HAP-1 (cell line): Measurements from ENCODE around the gene CNTNAP2.
A peak's percentile ranks its signal among the peaks of the same experiment; 100 is the strongest.

Experiments used
- DNase-seq, 2 experiments: peaks; one replicate each; pipeline ENCODE4 v3.0.0-alpha.2; 2016 to 2020; ENCODE audit warnings: low spot score in 2 of 2
- H3K27me3 ChIP-seq: fragments of 250-450 bp; sonication (Bioruptor Pico); 2 replicates; pipeline ENCODE4 v1.5.1; 2020; ENCODE audit warnings: low read depth, mild to moderate bottlenecking, moderate library complexity
- H3K36me3 ChIP-seq: fragments of 250-450 bp; sonication (Bioruptor Pico); replicated peaks from 2 replicates; pipeline ENCODE4 v1.5.1; 2020; ENCODE audit warnings: mild to moderate bottlenecking
- H3K4me1 ChIP-seq: fragments of 250-450 bp; sonication (Bioruptor Pico); 2 replicates; pipeline ENCODE4 v1.5.1; 2020; ENCODE audit warnings: mild to moderate bottlenecking
- H3K4me3 ChIP-seq: fragments of 250-450 bp; sonication (Bioruptor Pico); 2 replicates; pipeline ENCODE4 v1.5.1; 2020; ENCODE audit warnings: mild to moderate bottlenecking, moderate library complexity
- H3K9me3 ChIP-seq: fragments of 250-450 bp; sonication (Bioruptor Pico); 2 replicates; pipeline ENCODE4 v1.5.1; 2020; ENCODE audit warnings: mild to moderate bottlenecking, moderate library complexity
- in situ Hi-C: fragments of 300-500 bp; cut with MboI; formaldehyde crosslinking; loops from 3 replicates; pipeline ENCODE4 v1.14.3; 2020; ENCODE audit warnings: low sequenced_read_pairs, inconsistent platforms, mixed read lengths

The CNTNAP2 gene

GRCh38 chr7:147984265-147984664 lies 1867.7 kb downstream of the CNTNAP2 start:
- no peak overlapping the region for H3K4me3 ChIP-seq
- H3K4me1 ChIP-seq: peaks cover 9% of the 10 kb centered on the region
- no peaks in the 10 kb centered on the region for H3K27me3 ChIP-seq
- H3K36me3 ChIP-seq: no peaks in the 10 kb centered on the region
- no peak for DNase-seq
- in situ Hi-C loops: no loop called here
- H3K9me3 ChIP-seq: peaks cover 2% of the 10 kb centered on the region; the same call in 1 of the 2 replicates

- Histone ChIP-seq H3K27me3 (no peaks in the 10 kb centered on the region), H3K4me3 (no peak overlapping the region), H3K36me3 (no peaks in the 10 kb centered on the region), H3K9me3 (peaks cover 9% of the 10 kb centered on the region; the same call in 1 of the 2 replicates), H3K4me1 (peaks cover 17% of the 10 kb centered on the region)
- DNase-seq: no peak
- in situ Hi-C loops: no loop called here
Measured at GRCh38 chr7:147990079-147990478, 1873.5 kb downstream of the CNTNAP2 start.

- in situ Hi-C loops: no loop called here
- Histone ChIP-seq H3K36me3 (no peaks in the 10 kb centered on the region), H3K4me3 (no peak overlapping the region), H3K27me3 (no peaks in the 10 kb centered on the region), H3K9me3 (peaks cover 9% of the 10 kb centered on the region; the same call in 1 of the 2 replicates), H3K4me1 (peaks cover 17% of the 10 kb centered on the region)
- peak; percentile 79 to 82 for DNase-seq
Measured at GRCh38 chr7:147990942-147991341, 1874.3 kb downstream of the CNTNAP2 start.

GRCh38 chr7:147992698-147993097 lies 1876.1 kb downstream of the CNTNAP2 start:
- H3K36me3 ChIP-seq: no peaks in the 10 kb centered on the region

GRCh38 chr7:147997636-147998035 lies 1881.0 kb downstream of the CNTNAP2 start:
- Histone ChIP-seq H3K4me1 (no peaks in the 10 kb centered on the region), H3K36me3 (no peaks in the 10 kb centered on the region), H3K9me3 (no peaks in the 10 kb centered on the region), H3K27me3 (no peaks in the 10 kb centered on the region), H3K4me3 (no peak overlapping the region)
- in situ Hi-C loops: no loop called here
- DNase-seq: no peak

More at GRCh38 chr7:147992698-147993097, 1876.1 kb downstream of the CNTNAP2 start:
- no peaks in the 10 kb centered on the region for H3K27me3 ChIP-seq
- in situ Hi-C loops: no loop called here
- H3K4me3 ChIP-seq: no peak overlapping the region
- DNase-seq: no peak
- peaks cover 9% of the 10 kb centered on the region; the same call in 1 of the 2 replicates for H3K9me3 ChIP-seq
- peaks cover 14% of the 10 kb centered on the region for H3K4me1 ChIP-seq

GRCh38 chr7:147999962-148000361 lies 1883.4 kb downstream of the CNTNAP2 start:
- Histone ChIP-seq H3K4me3 (no peak overlapping the region), H3K4me1 (no peaks in the 10 kb centered on the region), H3K36me3 (no peaks in the 10 kb centered on the region), H3K27me3 (no peaks in the 10 kb centered on the region), H3K9me3 (no peaks in the 10 kb centered on the region)
- no peak for DNase-seq
- in situ Hi-C loops: no loop called here

GRCh38 chr7:148011753-148012152 lies 1895.2 kb downstream of the CNTNAP2 start:
- DNase-seq: no peak
- H3K9me3 ChIP-seq: no peaks in the 10 kb centered on the region
- in situ Hi-C loops: no loop called here
- no peak overlapping the region for H3K4me3 ChIP-seq
- no peaks in the 10 kb centered on the region for H3K27me3 ChIP-seq
- no peaks in the 10 kb centered on the region for H3K4me1 ChIP-seq
- H3K36me3 ChIP-seq: no peaks in the 10 kb centered on the region

GRCh38 chr7:148014001-148014400 lies 1897.4 kb downstream of the CNTNAP2 start:
- H3K4me1 ChIP-seq: no peaks in the 10 kb centered on the region
- in situ Hi-C loops: no loop called here
- H3K27me3 ChIP-seq: no peaks in the 10 kb centered on the region
- no peaks in the 10 kb centered on the region for H3K9me3 ChIP-seq
- no peak for DNase-seq
- H3K36me3 ChIP-seq: no peaks in the 10 kb centered on the region
- H3K4me3 ChIP-seq: no peak overlapping the region

- in situ Hi-C loops: no loop called here
- Histone ChIP-seq H3K4me3 (no peak overlapping the region), H3K27me3 (no peaks in the 10 kb centered on the region), H3K4me1 (no peaks in the 10 kb centered on the region), H3K9me3 (no peaks in the 10 kb centered on the region), H3K36me3 (no peaks in the 10 kb centered on the region)
- no peak for DNase-seq
Measured at GRCh38 chr7:148014541-148014940, 1897.9 kb downstream of the CNTNAP2 start.

- Histone ChIP-seq H3K36me3 (no peaks in the 10 kb centered on the region), H3K27me3 (no peaks in the 10 kb centered on the region), H3K4me3 (no peak overlapping the region), H3K9me3 (no peaks in the 10 kb centered on the region), H3K4me1 (no peaks in the 10 kb centered on the region)
- in situ Hi-C loops: no loop called here
- no peak for DNase-seq
Measured at GRCh38 chr7:148017126-148017525, 1900.5 kb downstream of the CNTNAP2 start.

- in situ Hi-C loops: no loop called here
- DNase-seq: no peak
- no peaks in the 10 kb centered on the region for H3K36me3 ChIP-seq
- no peaks in the 10 kb centered on the region for H3K27me3 ChIP-seq
- no peak overlapping the region for H3K4me3 ChIP-seq
- H3K4me1 ChIP-seq: no peaks in the 10 kb centered on the region
- no peaks in the 10 kb centered on the region for H3K9me3 ChIP-seq
Measured at GRCh38 chr7:148020679-148021078, 1904.1 kb downstream of the CNTNAP2 start.

GRCh38 chr7:148021507-148022045 lies 1905.0 kb downstream of the CNTNAP2 start:
- Histone ChIP-seq H3K4me3 (no peak overlapping the region), H3K27me3 (no peaks in the 10 kb centered on the region)
- in situ Hi-C loops: no loop called here

GRCh38 chr7:148022832-148023231 lies 1906.2 kb downstream of the CNTNAP2 start:
- Histone ChIP-seq H3K4me3 (no peak overlapping the region), H3K36me3 (no peaks in the 10 kb centered on the region), H3K27me3 (no peaks in the 10 kb centered on the region), H3K9me3 (no peaks in the 10 kb centered on the region), H3K4me1 (no peaks in the 10 kb centered on the region)
- in situ Hi-C loops: no loop called here
- no peak for DNase-seq

More at GRCh38 chr7:148021507-148022045, 1905.0 kb downstream of the CNTNAP2 start:
- no peak for DNase-seq
- H3K4me1 ChIP-seq: no peaks in the 10 kb centered on the region
- no peaks in the 10 kb centered on the region for H3K36me3 ChIP-seq
- H3K9me3 ChIP-seq: no peaks in the 10 kb centered on the region

GRCh38 chr7:148026713-148027112 lies 1910.1 kb downstream of the CNTNAP2 start:
- H3K4me1 ChIP-seq: no peaks in the 10 kb centered on the region
- H3K36me3 ChIP-seq: no peaks in the 10 kb centered on the region
- in situ Hi-C loops: no loop called here
- no peak for DNase-seq
- no peaks in the 10 kb centered on the region for H3K27me3 ChIP-seq
- no peaks in the 10 kb centered on the region for H3K9me3 ChIP-seq
- no peak overlapping the region for H3K4me3 ChIP-seq

GRCh38 chr7:148028165-148028564 lies 1911.6 kb downstream of the CNTNAP2 start:
- in situ Hi-C loops: no loop called here
- DNase-seq: no peak
- H3K27me3 ChIP-seq: no peaks in the 10 kb centered on the region
- no peaks in the 10 kb centered on the region for H3K36me3 ChIP-seq
- no peaks in the 10 kb centered on the region for H3K4me1 ChIP-seq
- no peak overlapping the region for H3K4me3 ChIP-seq
- no peaks in the 10 kb centered on the region for H3K9me3 ChIP-seq
